ENCODE results near the gene IDI2.
"Not testable (repeated sequence)": the region's sequence is repeated elsewhere in the genome, so short reads cannot be mapped to it uniquely, and the experiment has no call there.

Gene IDI2

DNA sequence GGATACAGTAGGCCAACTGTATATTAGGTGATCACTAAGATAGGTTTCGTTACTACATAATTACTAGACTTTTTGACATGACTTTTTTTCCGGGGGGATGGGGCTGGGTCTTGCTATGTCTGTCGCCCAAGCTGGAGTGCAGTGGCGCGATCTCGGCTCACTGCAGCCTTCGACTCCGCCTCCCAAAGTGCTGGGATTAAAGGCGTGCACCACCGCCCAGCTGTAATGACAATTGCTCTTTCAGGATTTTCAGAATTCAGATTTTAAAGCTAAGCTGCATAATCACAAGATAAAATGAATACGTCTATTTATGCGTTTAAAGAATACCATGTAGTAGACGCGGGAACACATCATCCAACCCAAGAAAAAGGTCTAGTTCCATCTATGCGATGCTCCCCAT, 22.3 kb upstream of the IDI2 start:
- no peak for DNase-seq (ENCODE audit: low spot score)

GRCh38 chr10:1045415-1045814, 19.8 kb upstream of the IDI2 start:
- DNase-seq (ENCODE audit: low spot score) = no peak

DNA sequence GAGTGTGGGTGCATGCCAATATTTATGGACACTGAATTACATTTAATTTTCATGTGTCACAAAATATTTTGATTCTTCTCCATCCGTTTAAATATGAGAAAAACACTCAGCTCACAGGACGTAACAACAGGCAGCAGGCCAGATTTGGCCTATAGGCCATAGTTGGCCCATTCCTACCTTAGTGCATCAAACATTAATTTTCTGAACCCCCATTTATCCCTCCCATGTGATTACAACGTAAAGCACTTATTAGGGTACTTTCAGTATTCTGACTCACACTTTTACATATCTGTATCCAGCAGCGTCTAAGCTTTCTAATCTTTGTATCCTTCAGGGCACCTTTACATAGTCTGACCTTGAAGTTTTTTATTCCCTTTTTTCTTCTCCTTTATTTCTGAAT, 19.3 kb upstream of the IDI2 start:
- DNase-seq (ENCODE audit: low spot score) = no peak

- no peak for DNase-seq (ENCODE audit: low spot score)
Observed at GRCh38 chr10:1044146-1044545, 18.5 kb upstream of the IDI2 start.

- no peak for DNase-seq (ENCODE audit: low spot score)
Observed at GRCh38 chr10:1043532-1043995, 17.9 kb upstream of the IDI2 start.

- no peak for DNase-seq (ENCODE audit: low spot score)
Observed at GRCh38 chr10:1041514-1041913, 15.9 kb upstream of the IDI2 start.

- DNase-seq (ENCODE audit: low spot score) = no peak
Observed at GRCh38 chr10:1040133-1040532, 14.5 kb upstream of the IDI2 start.

GRCh38 chr10:1038769-1039168, 13.1 kb upstream of the IDI2 start:
- not testable (repeated sequence) for DNase-seq (ENCODE audit: low spot score)

GRCh38 chr10:1037098-1037497, 11.4 kb upstream of the IDI2 start:
- DNase-seq (ENCODE audit: low spot score) = peak; percentile 69

GRCh38 chr10:1036341-1036791, 10.7 kb upstream of the IDI2 start:
- no peak for DNase-seq (ENCODE audit: low spot score)

DNA sequence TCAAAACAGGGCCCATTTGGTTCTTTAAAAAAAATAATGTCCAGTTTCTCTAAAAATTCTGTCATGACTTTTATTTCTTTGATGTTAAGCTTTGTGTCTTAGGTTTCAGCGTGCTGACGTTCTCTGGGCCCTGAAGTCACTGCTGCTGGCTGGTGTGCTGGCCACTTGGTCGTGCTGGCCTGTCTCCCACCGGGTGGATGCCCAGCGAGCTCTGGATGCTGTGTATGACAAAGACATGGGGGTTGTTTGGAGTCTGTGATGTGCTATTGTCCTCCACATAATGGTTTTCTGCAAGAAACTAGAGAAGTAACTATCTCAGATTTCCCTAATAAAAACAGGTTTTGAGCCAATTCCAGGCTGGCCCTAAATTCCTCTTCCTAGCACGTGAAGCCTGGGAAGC, 9.5 kb upstream of the IDI2 start:
- peak; percentile 88 for DNase-seq (ENCODE audit: low spot score)

DNA sequence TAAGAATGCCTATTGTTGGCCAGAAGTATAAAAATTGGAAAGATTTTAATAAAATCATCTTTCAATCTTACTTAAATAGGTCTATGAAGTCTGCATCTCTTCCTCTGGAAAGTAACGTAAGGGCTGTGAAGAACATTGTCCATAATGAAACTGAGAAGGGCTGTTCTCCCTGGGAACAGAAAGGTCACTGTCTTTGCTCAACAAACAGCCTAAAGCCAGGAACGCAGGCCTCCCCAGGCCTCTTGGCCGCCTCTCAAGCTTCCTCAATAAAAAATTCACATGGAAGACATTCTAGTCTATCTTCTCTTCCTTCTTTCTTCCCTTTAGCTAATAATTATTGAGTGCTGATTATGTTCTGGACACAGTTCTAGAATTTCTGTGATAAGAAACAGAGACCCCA, 9.1 kb upstream of the IDI2 start:
- peak; percentile 89 for DNase-seq (ENCODE audit: low spot score)

- no peak for DNase-seq (ENCODE audit: low spot score)
Observed at GRCh38 chr10:1033601-1034000, 7.9 kb upstream of the IDI2 start.

DNA sequence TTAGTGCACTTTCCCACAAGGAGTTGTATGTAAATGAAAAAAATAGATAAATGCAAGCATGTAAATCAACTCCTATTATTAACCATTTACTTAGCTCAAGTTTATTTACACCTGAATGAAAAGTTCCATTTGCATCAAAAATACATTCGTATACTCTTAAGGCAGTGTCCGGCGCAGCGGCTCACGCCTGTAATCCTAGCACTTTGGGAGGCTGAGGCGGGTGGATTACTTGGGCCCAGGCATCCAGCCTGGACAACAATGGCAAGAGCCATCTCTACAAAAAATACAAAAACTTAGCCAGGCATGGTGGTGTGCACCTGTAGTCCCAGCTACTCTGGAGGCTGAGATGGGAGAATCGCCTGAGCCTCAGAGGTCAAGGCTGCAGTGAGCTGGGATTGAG, 4.2 kb upstream of the IDI2 start:
- DNase-seq (ENCODE audit: low spot score) = no peak

DNA sequence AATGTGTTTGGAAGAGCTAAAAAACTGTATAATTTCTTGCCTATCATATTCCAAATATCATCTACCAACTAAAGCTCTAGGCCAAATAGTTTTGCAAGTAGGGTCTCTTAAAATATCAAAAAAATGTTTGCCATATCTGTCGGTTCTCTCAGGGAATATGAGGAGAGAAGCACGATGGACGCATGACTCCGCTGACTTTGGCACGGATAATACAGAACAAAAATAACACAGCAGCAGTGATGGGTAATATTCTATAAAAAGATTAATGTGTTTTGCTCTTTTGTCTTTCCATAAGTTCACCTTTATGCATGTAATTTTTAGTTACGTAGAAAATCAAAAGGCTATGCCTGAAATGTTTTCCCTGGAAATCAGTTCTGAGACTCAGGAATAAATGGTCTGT, 919 bp upstream of the IDI2 start:
- no peak for DNase-seq (ENCODE audit: low spot score)

- DNase-seq (ENCODE audit: low spot score) = no peak
Observed at GRCh38 chr10:1024103-1024502, 1.6 kb downstream of the IDI2 start.

- peak; percentile 76 for DNase-seq (ENCODE audit: low spot score)
Observed at GRCh38 chr10:1022413-1022812, 3.2 kb downstream of the IDI2 start.

GRCh38 chr10:1020958-1021357, 4.7 kb downstream of the IDI2 start:
- no peak for DNase-seq (ENCODE audit: low spot score)

GRCh38 chr10:1020460-1020859, 5.2 kb downstream of the IDI2 start:
- no peak for DNase-seq (ENCODE audit: low spot score)

- no peak for DNase-seq (ENCODE audit: low spot score)
Observed at GRCh38 chr10:1019362-1019761, 6.3 kb downstream of the IDI2 start.

DNA sequence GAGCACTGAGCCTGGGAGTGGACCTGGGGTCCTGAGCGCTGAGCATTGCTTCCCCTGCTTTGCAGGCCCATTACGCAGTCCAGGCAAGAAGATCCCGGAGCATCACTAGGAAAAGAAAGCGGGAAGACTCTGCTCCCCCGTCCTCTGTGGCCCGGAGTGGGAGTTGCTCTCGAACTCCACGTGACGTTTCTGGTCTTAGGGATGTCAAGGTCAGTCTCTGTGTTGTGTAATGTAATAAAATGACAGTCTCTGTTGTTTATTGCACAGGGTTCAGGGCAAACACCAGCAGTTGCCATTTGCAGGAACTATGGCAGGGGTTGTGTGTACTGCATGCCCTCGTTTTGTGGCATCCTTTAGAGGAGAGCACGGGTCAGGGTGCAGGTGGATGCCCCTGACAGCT, 10.0 kb downstream of the IDI2 start:
- no peak for DNase-seq (ENCODE audit: low spot score)

GRCh38 chr10:1011696-1012095, 14.0 kb downstream of the IDI2 start:
- no peak for DNase-seq (ENCODE audit: low spot score)

DNA sequence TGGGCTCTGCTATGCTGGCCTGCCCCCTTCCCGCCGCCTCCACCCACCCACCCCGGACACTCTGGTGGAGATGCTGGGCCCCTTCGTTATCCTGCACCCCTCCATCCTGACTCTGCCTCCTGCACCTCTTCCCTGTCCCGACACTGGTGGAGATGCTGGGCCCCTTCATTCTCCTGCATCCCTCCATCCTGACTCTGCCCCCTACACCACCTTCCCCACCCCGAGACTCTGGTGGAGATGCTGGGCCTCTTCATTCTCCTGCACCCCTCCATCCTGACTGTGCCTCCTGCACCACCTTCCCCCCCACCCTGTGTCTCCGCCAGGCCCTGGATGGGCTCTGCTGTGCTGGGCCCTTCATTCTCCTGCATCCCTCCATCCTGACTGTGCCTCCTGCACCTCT, 15.0 kb downstream of the IDI2 start:
- no peak for DNase-seq (ENCODE audit: low spot score)

- not testable (repeated sequence) for DNase-seq (ENCODE audit: low spot score)
Observed at GRCh38 chr10:1009947-1010346, 15.7 kb downstream of the IDI2 start.

DNA sequence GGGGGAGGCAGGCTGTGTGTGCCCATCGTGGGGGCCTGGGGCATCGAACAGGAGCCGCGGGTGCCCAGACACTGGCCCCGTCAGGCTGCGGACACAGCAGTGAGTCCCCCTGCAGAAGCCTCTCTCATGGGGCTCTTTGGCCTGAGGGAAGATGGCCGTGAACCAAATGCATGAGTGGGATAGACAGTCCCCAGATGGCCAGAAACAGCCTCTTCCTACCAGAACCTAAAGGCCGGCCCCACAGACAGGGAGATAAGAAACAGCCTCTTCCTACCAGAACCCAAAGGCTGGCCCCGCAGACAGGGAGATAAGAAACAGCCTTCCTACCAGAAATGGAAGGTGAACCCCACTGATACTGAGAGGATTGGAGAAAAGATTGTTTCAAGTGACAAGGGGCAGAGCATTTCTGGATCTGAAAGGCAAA, 16.6 kb downstream of the IDI2 start:
- DNase-seq (ENCODE audit: low spot score) = no peak
